Duodenal mucosa (tissue), 2 donors: ENCODE results near the gene AFAP1.

ENCODE experiments used
- H3K27ac ChIP-seq: one replicate; pipeline ENCODE4 v1.7.0; 2013; ENCODE audit warnings: low read depth, low read length
- H3K27me3 ChIP-seq, 2 donors: one replicate each; pipeline ENCODE4 v1.7.0; 2013; ENCODE audit warnings: low read length in 2 of 2, control low read depth in 1 of 2; ENCODE audit not compliant: insufficient read depth in 2 of 2, control insufficient read depth in 1 of 2
- H3K36me3 ChIP-seq, 2 donors: one replicate each; pipeline ENCODE4 v1.7.0; 2013; ENCODE audit warnings: low read length in 2 of 2, control low read depth in 1 of 2; ENCODE audit not compliant: insufficient read depth in 2 of 2, control insufficient read depth in 1 of 2
- H3K4me1 ChIP-seq, 2 donors: one replicate each; pipeline ENCODE4 v1.7.0; 2013; ENCODE audit warnings: low read length in 2 of 2, control low read depth in 1 of 2; ENCODE audit not compliant: insufficient read depth in 2 of 2, control insufficient read depth in 1 of 2
- H3K4me3 ChIP-seq, 2 donors: one replicate each; pipeline ENCODE4 v1.7.0; 2013; ENCODE audit warnings: low read length in 2 of 2, low read depth in 1 of 2
- H3K9ac ChIP-seq, 2 donors: one replicate each; pipeline ENCODE4 v1.7.0; 2013; ENCODE audit warnings: low read length in 2 of 2, low read depth in 1 of 2
- H3K9me3 ChIP-seq, 2 donors: one replicate each; pipeline ENCODE4 v1.7.0; 2013; ENCODE audit warnings: low read length in 2 of 2, control low read depth in 1 of 2; ENCODE audit not compliant: control insufficient read depth in 1 of 2

Gene AFAP1

DNA sequence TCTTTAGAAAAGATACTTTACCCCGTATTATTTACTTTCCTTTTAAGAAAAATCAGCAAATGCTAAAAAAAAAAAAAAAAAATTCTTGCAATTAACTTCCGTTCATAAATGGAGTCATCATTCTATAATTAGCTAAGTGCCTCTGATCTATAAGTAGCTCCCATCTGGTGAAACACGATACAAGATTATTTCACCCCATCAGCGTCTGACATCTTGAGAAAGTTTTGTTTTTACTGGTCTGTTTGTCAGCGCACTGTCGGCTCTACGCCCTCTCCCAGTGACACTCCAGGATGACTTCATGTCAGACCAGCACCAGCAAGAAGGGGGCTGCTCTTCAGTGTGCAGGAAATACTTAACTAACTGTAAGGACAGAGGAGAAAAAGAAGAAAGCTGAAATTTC is 108.3 kb downstream of the AFAP1 start:
- Histone ChIP-seq H3K9ac (peak overlapping the region in 1 of 2 donors; percentile 20), H3K4me3 (peak overlapping the region in 1 of 2 donors; percentile 32), H3K27ac (peak overlapping the region; percentile 36), H3K36me3 (peaks cover 4% of the 10 kb centered on the region in 2 donors), H3K4me1 (peaks cover 15 to 19% of the 10 kb centered on the region in 2 donors), H3K9me3 (no peaks in the 10 kb centered on the region), H3K27me3 (no peaks in the 10 kb centered on the region)

GRCh38 chr4:7830747-7831146 is 108.9 kb downstream of the AFAP1 start:
- no peak overlapping the region for H3K4me3 ChIP-seq

GRCh38 chr4:7829652-7830580 is 109.7 kb downstream of the AFAP1 start:
- Histone ChIP-seq H3K36me3 (peaks cover 0 to 4% of the 10 kb centered on the region in 2 donors), H3K27ac (no peak overlapping the region), H3K4me3 (no peak overlapping the region), H3K27me3 (no peaks in the 10 kb centered on the region), H3K9me3 (no peaks in the 10 kb centered on the region), H3K4me1 (peaks cover 15 to 19% of the 10 kb centered on the region in 2 donors), H3K9ac (no peak overlapping the region)

More at GRCh38 chr4:7830747-7831146, 108.9 kb downstream of the AFAP1 start:
- Histone ChIP-seq H3K36me3 (peaks cover under 1 to 4% of the 10 kb centered on the region in 2 donors), H3K4me1 (peaks cover 15 to 19% of the 10 kb centered on the region in 2 donors), H3K9ac (no peak overlapping the region), H3K27me3 (no peaks in the 10 kb centered on the region), H3K27ac (peak overlapping the region; percentile 36), H3K9me3 (no peaks in the 10 kb centered on the region)

DNA sequence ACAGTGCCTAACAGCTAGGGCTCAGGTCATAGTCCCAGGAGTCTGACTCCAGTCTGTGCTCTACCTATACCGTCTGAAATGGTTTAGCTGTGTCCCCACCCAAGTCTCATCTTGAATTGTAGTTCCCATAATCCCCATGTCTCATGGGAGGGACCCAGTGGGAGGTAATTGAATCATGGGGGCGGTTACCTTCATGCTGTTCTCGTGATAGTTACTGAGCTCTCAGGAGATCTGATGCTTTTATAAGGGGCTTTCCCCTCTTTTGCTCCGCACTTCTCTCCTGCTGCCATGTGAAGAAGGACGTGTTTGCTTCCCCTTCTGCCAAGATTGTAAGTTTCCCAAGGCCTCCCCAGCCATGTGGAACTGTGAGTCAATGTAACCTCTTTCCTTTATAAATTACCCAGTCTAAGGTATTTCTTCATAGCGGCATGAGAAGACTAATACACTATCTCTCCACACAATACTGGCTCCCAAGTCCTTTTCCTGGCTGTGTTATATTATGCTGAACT is 110.8 kb downstream of the AFAP1 start:
- H3K36me3 ChIP-seq: peaks cover 0 to 4% of the 10 kb centered on the region in 2 donors
- peak overlapping the region; percentile 38 for H3K27ac ChIP-seq
- peak overlapping the region in 1 of 2 donors; percentile 33 for H3K9ac ChIP-seq
- no peak overlapping the region for H3K4me3 ChIP-seq
- H3K9me3 ChIP-seq: no peaks in the 10 kb centered on the region
- H3K27me3 ChIP-seq: no peaks in the 10 kb centered on the region
- peaks cover 20 to 22% of the 10 kb centered on the region in 2 donors for H3K4me1 ChIP-seq

DNA sequence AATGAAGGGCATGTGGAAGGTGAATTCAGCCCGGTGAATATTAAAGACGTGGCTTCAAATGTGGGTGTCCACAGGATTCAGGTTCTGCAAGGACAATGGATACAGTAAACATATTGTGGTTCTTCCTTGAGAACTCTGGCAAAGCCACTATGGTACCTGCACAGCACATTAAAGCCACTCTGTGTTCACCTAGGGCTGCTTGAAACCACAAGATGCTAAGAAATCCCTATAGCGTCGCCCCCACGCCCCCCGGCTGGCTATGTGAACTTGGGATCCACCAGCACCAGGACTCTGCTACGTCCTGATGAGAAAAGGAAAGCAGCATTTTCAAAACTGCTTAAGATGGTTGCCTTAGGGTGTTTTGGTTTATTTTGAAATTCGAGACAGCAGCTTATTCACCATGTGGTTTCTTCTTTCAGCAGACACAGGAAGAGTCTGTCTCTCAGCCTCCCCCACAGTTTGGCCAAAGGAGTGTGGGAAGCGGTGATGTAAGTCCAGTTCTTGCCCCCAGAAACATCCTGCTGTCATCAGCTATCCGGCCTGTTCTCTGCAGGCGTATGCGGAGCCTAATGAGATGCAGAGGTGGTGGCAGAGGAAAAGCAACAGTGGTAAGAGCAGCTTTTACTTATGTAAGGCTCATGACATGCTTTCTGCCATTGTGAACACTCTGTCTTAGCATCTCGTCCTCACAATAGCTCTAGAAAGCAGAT is 111.5 kb downstream of the AFAP1 start:
- H3K4me1 ChIP-seq: peaks cover 26 to 29% of the 10 kb centered on the region in 2 donors
- H3K9me3 ChIP-seq: no peaks in the 10 kb centered on the region
- H3K4me3 ChIP-seq: peak overlapping the region in 1 of 2 donors; percentile 23
- H3K36me3 ChIP-seq: peaks cover 0 to 4% of the 10 kb centered on the region in 2 donors
- peak overlapping the region; percentile 22 to 33 for H3K9ac ChIP-seq
- H3K27ac ChIP-seq: peak overlapping the region; percentile 62
- H3K27me3 ChIP-seq: no peaks in the 10 kb centered on the region

- H3K36me3 ChIP-seq: peaks cover 0 to 4% of the 10 kb centered on the region in 2 donors
- no peak overlapping the region for H3K4me3 ChIP-seq
- H3K4me1 ChIP-seq: peaks cover 26 to 33% of the 10 kb centered on the region in 2 donors
- H3K27me3 ChIP-seq: no peaks in the 10 kb centered on the region
- no peak overlapping the region for H3K27ac ChIP-seq
- H3K9ac ChIP-seq: no peak overlapping the region
- H3K9me3 ChIP-seq: no peaks in the 10 kb centered on the region
Observed at GRCh38 chr4:7827566-7827965, 112.1 kb downstream of the AFAP1 start.

GRCh38 chr4:7826909-7827306 is 112.8 kb downstream of the AFAP1 start:
- Histone ChIP-seq H3K4me3 (no peak overlapping the region), H3K36me3 (peaks cover 0 to 2% of the 10 kb centered on the region in 2 donors), H3K9ac (no peak overlapping the region), H3K27me3 (no peaks in the 10 kb centered on the region), H3K4me1 (peaks cover 26 to 31% of the 10 kb centered on the region in 2 donors), H3K27ac (no peak overlapping the region), H3K9me3 (no peaks in the 10 kb centered on the region)

DNA sequence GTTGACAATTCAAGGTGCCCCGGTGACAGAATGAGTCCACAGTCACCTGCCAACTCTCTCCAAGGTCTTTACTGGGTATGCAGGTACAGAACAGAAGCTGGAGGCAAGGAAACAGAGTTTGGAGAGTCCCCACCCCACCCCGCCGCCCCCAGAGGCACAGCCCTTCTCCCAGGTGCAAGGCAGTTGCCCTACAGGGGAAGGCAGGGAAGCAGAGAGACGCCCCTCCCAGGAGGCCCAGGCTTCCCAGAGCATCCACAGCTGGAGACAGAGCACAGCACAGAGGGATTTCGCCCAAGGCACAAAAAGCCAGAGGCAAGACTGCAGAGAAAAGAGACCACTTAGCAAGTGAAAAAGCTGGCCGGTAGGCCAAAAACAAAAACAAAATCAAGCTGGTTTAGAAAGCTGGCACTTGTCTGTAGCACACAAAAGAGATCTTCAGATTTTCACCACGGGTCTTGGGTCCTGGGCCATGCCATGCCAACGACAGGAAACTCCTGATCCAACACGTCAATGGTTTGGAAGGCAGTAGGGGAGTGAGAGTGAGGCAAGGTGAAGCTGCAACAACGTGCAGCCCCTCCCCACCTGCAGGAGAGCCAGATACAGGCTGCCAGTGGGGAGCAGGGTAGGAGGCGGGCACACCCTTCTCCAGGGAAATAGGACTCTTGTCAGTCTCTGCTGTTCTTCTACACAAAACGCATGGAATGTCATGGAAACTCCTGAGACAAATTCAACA is 113.3 kb downstream of the AFAP1 start:
- no peak overlapping the region for H3K4me3 ChIP-seq
- no peaks in the 10 kb centered on the region for H3K9me3 ChIP-seq
- no peak overlapping the region for H3K9ac ChIP-seq
- no peaks in the 10 kb centered on the region for H3K27me3 ChIP-seq
- H3K27ac ChIP-seq: no peak overlapping the region
- H3K4me1 ChIP-seq: peaks cover 26% of the 10 kb centered on the region in 2 donors
- H3K36me3 ChIP-seq: no peaks in the 10 kb centered on the region

GRCh38 chr4:7824218-7824617 is 115.4 kb downstream of the AFAP1 start:
- H3K36me3 ChIP-seq: peaks cover under 1 to 4% of the 10 kb centered on the region in 2 donors
- H3K4me3 ChIP-seq: no peak overlapping the region
- no peaks in the 10 kb centered on the region for H3K9me3 ChIP-seq
- H3K4me1 ChIP-seq: peaks cover 16 to 18% of the 10 kb centered on the region in 2 donors
- H3K27me3 ChIP-seq: no peaks in the 10 kb centered on the region
- H3K9ac ChIP-seq: no peak overlapping the region
- H3K27ac ChIP-seq: no peak overlapping the region
